HUES64 (cell line): ENCODE results near the gene GEMIN5.

Experiments used
- H3K27ac ChIP-seq: 2 replicates; pipeline ENCODE4 v1.7.0; 2013; ENCODE audit warnings: low read depth, low read length, inconsistent platforms
- H3K27me3 ChIP-seq: 2 replicates; pipeline ENCODE4 v1.6.1; 2013; ENCODE audit warnings: mild to moderate bottlenecking, low read length; ENCODE audit not compliant: insufficient read depth
- H3K36me3 ChIP-seq: 2 replicates; pipeline ENCODE4 v1.6.1; 2013; ENCODE audit warnings: mild to moderate bottlenecking, low read length; ENCODE audit not compliant: insufficient read depth
- H3K4me1 ChIP-seq: 2 replicates; pipeline ENCODE4 v1.6.1; 2013; ENCODE audit warnings: mild to moderate bottlenecking, low read length, moderate library complexity; ENCODE audit not compliant: insufficient read depth
- H3K4me3 ChIP-seq: 2 replicates; pipeline ENCODE4 v1.5.1; 2013; ENCODE audit warnings: mild to moderate bottlenecking, low read length, moderate library complexity
- H3K9ac ChIP-seq: 2 replicates; pipeline ENCODE4 v1.6.1; 2013; ENCODE audit warnings: mild to moderate bottlenecking, low read depth, low read length
- H3K9me3 ChIP-seq: 2 replicates; pipeline ENCODE4 v1.6.1; 2013; ENCODE audit warnings: low read depth, low read length; ENCODE audit not compliant: insufficient read depth
- WGBS: fragments of 150-250, 120-280 bp; methylation state at CpG from one replicate; pipeline ENCODE4 v1.1.7; 2013; ENCODE audit warnings: missing lambda C conversion rate; 5-methylcytosine and 5-hydroxymethylcytosine counted together

GEMIN5 gene

DNA sequence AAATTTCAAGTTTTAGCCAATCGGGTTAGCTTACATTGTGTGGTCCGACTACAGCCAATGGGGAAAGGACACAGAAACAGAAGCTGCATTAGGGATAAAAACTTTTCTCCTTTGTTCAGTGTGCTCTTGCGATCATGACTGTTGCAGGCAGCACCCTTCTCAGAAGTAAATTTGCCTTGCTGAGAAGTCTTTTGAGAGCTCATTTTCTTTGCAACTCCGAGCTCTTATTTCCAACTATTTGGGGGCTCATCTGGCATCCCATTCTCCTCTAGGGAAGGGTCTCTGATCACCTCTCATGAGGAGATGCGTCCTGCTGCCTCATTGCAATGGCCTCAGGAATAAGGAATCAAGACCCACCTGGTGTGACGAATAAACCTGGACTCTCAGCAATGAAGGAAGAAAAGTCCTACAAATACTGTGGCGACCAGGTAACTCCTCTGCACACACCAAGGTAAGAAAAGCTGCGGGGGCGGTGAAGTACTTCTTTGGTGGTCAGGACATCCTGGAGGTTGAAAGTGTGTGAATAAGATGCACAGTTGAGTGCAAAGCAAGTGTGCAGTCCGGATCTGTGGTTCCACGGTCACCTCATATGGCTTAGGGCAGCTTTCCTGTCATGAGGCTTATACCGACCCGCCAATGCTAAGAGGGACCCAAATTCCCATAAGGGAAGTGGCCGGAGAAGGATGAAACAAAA is 59.2 kb downstream of the GEMIN5 start:
- Histone ChIP-seq H3K36me3 (peaks cover 42% of the 10 kb centered on the region), H3K27me3 (no peaks in the 10 kb centered on the region)
- 96% methylated on average over 14 of the region's 14 CpGs for WGBS

DNA sequence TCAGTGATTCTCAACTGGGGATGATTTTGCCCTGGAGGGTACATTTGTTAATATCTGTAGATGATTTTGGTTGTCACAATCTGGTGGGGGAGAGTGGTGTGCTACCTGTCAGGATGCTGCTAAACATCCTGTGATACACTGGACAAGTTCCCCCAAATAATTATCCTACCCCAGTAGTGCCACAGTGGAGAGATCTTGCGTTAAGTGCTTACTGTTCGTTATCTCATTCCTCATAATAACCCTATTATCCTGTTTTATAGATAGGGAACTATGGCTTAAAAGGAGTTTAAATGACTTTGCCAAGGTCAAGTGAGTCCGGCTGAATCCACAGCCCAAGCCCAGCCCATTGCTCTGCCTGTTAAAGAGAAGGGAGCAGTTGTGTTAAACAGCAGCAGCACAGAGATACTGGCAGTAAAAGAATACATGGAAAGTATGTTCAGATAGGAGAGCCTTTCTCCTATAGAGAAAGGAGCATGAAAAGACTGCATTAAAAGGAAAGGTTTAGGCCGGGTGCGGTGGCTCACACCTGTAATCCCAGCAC is 64.2 kb downstream of the GEMIN5 start:
- Histone ChIP-seq H3K27ac (no peak overlapping the region), H3K9me3 (peaks cover 12% of the 10 kb centered on the region), H3K36me3 (peaks cover 69% of the 10 kb centered on the region), H3K9ac (no peak overlapping the region), H3K4me3 (no peak overlapping the region), H3K27me3 (no peaks in the 10 kb centered on the region), H3K4me1 (no peaks in the 10 kb centered on the region)
- 94% methylated on average over 4 of the region's 5 CpGs for WGBS

More for the DNA sequence above, 59.2 kb downstream of the GEMIN5 start:
- Histone ChIP-seq H3K4me1 (no peaks in the 10 kb centered on the region), H3K4me3 (no peak overlapping the region), H3K9ac (no peak overlapping the region), H3K9me3 (peaks cover 17% of the 10 kb centered on the region), H3K27ac (no peak overlapping the region)

DNA sequence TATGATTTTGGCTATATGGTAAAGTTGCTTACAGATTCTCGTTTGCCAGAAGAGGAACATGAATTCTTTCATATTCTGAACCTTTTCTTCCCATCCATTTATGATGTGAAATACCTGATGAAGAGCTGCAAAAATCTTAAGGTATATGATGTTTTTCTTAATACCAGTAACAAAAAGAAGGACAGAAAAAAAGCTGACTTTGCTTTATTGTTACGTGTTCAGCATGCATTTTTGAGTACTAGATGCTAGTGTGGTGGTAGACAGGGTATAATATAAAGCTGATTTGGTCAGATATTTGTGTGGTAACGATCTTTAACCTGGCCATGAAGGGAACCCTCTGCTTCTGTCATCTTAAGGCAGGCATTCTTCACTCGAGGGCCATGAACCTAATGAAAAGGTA is 66.3 kb downstream of the GEMIN5 start:
- 98% methylated on average over 3 of the region's 4 CpGs for WGBS
- no peaks in the 10 kb centered on the region for H3K27me3 ChIP-seq
- no peak overlapping the region for H3K4me3 ChIP-seq
- H3K27ac ChIP-seq = no peak overlapping the region
- no peak overlapping the region for H3K9ac ChIP-seq
- no peaks in the 10 kb centered on the region for H3K9me3 ChIP-seq
- no peaks in the 10 kb centered on the region for H3K4me1 ChIP-seq
- peaks cover 75% of the 10 kb centered on the region for H3K36me3 ChIP-seq

DNA sequence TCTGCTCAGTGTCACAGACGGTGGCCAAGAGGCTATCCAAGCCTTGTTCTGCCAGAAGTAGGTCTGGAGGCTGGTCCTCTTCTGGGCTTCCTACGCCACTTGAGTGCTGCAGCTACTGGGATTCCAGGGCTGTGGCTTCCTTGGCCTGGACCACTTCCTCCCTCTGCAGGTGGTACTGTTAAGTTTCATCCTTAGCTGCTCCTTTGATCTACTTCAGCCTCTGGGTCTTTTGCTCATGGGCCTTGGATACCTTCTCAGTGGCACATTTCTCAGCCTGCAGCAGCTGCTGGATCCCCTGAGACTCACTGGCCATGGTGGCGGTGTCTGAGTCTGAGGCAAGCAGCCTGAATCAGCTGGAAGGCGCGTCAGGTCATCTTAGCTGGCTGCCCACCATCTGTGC is 69.3 kb downstream of the GEMIN5 start:
- Histone ChIP-seq H3K9ac (no peak overlapping the region), H3K27ac (no peak overlapping the region), H3K4me1 (no peaks in the 10 kb centered on the region), H3K4me3 (no peak overlapping the region), H3K9me3 (no peaks in the 10 kb centered on the region), H3K27me3 (no peaks in the 10 kb centered on the region), H3K36me3 (peaks cover 75% of the 10 kb centered on the region)
- 94% methylated on average over 5 of the region's 5 CpGs for WGBS

DNA sequence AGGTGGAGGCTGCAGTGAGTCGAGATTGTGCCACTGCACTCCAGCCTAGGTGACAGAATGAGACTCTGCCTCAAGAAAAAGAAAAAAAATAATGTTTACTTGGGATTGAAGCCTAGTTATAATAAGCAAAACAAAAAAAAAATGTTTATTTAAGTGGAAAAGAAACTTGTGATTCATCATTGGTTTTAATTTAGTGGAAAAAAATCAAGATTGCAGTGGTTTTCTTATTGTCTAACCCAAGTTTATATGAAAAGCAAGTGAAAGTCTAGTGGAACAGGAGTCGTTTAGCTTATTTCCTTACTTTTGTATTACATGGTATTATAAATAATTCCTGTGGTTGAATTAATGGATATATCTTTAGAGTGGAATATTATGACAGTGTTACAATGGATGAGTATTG is 71.2 kb downstream of the GEMIN5 start:
- Histone ChIP-seq H3K36me3 (peaks cover 72% of the 10 kb centered on the region), H3K27ac (no peak overlapping the region), H3K4me1 (no peaks in the 10 kb centered on the region), H3K27me3 (no peaks in the 10 kb centered on the region), H3K9me3 (no peaks in the 10 kb centered on the region), H3K4me3 (no peak overlapping the region), H3K9ac (no peak overlapping the region)
- WGBS = 86% methylated on average over 2 of the region's 2 CpGs

DNA sequence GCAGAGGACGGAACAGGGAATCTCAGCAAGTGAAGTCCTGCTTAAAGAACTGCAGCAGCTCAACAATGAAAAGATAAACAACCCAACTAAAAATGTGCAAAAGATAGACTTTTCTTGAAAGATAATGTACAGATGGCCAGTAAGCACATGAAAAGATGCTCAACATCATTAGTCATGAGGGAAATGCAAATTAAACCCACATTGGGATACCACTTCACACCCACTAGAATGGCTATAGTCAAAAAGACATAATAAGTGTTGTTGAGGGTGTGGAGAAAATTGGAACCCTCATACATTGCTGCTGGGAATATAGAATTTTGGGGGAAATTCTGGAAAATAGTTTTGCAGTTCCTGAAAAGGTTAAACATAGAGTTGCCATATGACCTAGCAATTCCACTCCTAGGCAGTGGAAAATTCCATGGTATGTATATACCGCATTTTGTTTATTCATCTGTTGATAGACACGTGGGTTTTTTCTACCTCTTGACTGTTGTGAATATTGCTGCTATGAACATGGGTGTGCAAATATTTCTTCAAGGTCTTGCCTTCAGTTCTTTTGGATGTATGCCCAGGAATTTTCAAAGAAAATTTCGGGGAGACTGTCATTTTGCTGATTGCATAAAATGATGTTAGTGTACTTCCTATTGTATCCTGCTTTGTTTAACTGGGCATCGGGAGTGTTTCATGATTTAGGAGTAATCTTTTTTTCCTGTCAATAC is 72.4 kb downstream of the GEMIN5 start:
- Histone ChIP-seq H3K27ac (no peak overlapping the region), H3K27me3 (no peaks in the 10 kb centered on the region), H3K9ac (no peak overlapping the region), H3K9me3 (no peaks in the 10 kb centered on the region), H3K36me3 (peaks cover 61% of the 10 kb centered on the region), H3K4me3 (no peak overlapping the region), H3K4me1 (no peaks in the 10 kb centered on the region)
- WGBS = 98% methylated on average over 5 of the region's 5 CpGs

DNA sequence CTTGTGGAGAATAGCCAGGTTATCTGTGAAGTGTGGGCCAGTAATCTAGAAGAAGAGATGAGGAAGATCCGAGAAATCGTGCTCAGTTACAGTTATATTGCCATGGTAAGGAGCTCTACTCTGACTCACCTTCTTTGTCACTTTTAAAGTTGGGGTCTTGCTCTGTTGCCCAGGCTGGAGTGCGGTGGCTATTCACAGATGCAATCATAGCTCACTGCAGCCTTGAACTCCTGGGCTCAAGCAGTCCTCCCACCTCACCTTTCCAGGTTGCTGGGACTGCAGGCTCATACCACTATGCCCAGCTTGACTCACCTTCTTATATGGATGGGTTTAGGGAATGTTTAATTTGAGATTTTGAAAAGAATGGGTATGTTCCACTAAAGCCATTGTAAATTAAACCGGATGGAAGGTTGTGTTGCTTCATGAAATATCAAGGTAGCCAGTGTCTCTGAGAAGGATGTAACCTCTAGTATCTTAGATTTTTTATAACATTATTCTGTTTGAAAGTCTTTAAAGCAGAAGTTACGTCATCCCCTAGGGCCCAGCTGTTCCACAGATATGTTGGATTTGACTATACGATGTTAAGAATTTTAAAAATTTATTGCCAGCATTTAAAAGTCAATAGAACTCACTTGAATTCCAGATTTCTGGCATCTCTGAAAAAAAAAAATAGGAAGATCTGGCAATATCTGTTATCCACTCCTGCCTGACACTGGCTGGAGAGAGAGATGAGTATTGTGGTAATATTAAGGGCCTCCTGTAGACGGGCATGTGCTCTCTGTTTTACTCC is 74.5 kb downstream of the GEMIN5 start:
- Histone ChIP-seq H3K36me3 (peaks cover 50% of the 10 kb centered on the region), H3K4me3 (no peak overlapping the region), H3K27ac (no peak overlapping the region), H3K4me1 (peaks cover 8% of the 10 kb centered on the region; the same call in 1 of the 2 replicates), H3K9ac (no peak overlapping the region), H3K27me3 (no peaks in the 10 kb centered on the region), H3K9me3 (no peaks in the 10 kb centered on the region)
- WGBS = 97% methylated on average over 6 of the region's 7 CpGs

DNA sequence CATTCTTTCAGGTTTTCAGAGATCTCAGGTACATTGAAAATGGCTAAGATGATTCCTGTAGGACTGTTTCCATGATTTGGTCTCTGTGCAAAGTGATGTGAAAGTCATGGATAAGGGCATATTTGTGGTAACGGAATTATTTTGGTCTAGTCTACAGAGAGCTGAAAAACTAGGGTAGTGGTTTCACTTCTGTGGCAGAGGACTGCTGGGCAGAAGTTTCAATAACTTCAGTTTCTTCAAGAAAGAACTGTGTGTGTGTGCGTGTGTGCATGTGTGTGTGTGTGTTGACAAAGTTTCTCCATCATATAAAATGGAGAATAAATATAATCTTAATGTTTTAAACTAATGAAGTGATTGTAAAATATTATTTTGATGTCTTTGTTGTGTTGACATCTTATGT is 75.2 kb downstream of the GEMIN5 start:
- no peak overlapping the region for H3K9ac ChIP-seq
- WGBS = 97% methylated on average over 1 of the region's 2 CpGs
- H3K4me1 ChIP-seq = peaks cover 8% of the 10 kb centered on the region; the same call in 1 of the 2 replicates
- no peak overlapping the region for H3K27ac ChIP-seq
- no peaks in the 10 kb centered on the region for H3K9me3 ChIP-seq
- H3K27me3 ChIP-seq = no peaks in the 10 kb centered on the region
- H3K36me3 ChIP-seq = peaks cover 50% of the 10 kb centered on the region
- no peak overlapping the region for H3K4me3 ChIP-seq

DNA sequence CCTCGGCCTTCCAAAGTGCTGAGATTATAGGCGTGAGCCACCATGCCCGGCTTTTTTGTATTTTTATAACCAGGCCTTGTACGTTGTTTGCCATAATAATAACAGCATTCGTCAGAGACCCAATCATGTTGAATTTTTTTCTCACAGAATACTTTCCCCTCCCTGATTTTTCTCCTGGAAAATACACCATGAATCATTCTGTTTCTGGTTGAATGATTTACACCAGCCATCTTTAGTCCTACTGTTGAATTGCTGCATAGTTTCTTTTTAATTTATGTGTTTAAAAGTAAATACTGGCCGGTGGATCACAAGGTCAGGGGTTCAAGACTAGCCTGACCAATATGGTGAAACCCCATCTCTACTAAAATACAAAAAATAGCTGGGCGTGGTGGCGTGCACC is 76.1 kb downstream of the GEMIN5 start:
- no peak overlapping the region for H3K27ac ChIP-seq
- H3K4me3 ChIP-seq = no peak overlapping the region
- H3K27me3 ChIP-seq = no peaks in the 10 kb centered on the region
- WGBS = 95% methylated on average over 8 of the region's 8 CpGs
- H3K9ac ChIP-seq = no peak overlapping the region
- H3K9me3 ChIP-seq = no peaks in the 10 kb centered on the region
- peaks cover 12% of the 10 kb centered on the region; the same call in 1 of the 2 replicates for H3K4me1 ChIP-seq
- H3K36me3 ChIP-seq = peaks cover 42% of the 10 kb centered on the region

DNA sequence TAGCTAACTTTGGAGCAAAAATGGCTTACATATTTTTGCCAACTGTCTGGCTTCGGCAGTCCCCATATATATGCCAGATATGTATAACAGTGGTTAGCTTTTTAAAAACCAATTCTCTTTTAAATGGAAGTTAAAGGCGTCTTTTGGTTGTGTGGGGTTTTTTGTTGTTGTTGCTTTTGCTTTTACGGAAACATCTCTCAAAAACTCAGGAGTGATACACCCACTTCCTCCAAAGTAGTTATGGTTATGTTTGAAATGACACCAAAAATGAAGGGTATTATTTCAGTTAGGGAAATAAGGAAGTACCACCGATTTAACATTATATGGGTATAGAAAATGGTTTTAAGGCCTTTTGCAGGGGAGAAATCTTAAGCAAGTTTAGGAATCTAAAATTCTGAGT is 77.2 kb downstream of the GEMIN5 start:
- Histone ChIP-seq H3K27me3 (no peaks in the 10 kb centered on the region), H3K9me3 (no peaks in the 10 kb centered on the region), H3K4me3 (peak overlapping the region; percentile 91), H3K4me1 (peaks cover 13% of the 10 kb centered on the region; the same call in 1 of the 2 replicates), H3K9ac (no peak overlapping the region), H3K36me3 (peaks cover 31% of the 10 kb centered on the region), H3K27ac (no peak overlapping the region)
- 87% methylated on average over 2 of the region's 4 CpGs for WGBS

DNA sequence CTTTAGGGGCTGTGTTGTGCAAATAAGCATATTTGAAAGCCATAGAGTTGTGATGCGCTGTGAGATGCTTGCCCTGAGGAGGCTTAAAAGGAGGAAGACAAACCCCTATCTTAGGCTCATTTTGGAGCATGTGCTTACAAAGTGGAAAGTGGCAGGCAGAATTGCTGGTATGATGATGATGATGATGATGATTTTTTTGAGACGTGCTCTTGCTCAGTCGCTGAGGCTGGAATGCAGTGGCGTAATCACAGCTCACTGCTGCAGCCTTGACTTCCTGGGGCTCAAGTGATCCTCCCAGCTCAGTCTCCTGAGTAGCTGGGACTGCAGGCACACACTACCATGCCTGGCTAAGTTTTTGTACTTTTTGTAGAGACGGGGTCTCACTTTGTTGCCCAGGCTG is 77.9 kb downstream of the GEMIN5 start:
- WGBS = 55% methylated on average over 5 of the region's 5 CpGs
- H3K9me3 ChIP-seq = no peaks in the 10 kb centered on the region
- peaks cover 13% of the 10 kb centered on the region; the same call in 1 of the 2 replicates for H3K4me1 ChIP-seq
- peak overlapping the region; percentile 91 for H3K4me3 ChIP-seq
- H3K27ac ChIP-seq = no peak overlapping the region
- peak overlapping the region; percentile 92; the same call in 1 of the 2 replicates for H3K9ac ChIP-seq
- no peaks in the 10 kb centered on the region for H3K27me3 ChIP-seq
- H3K36me3 ChIP-seq = peaks cover 24% of the 10 kb centered on the region
